GM12878 (cell line): Measurements from ENCODE around the gene CXADR. TPM values are rescaled to one million over a fixed set of nuclear protein-coding genes. Genes with fewer than 3 reads are reported as not detected.

Source experiments
- CBX5 ChIP-seq: sonication (generic); IDR thresholded peaks from 2 replicates; pipeline ENCODE4 v1.6.1; 2016; ENCODE audit warnings: low read depth, moderate library complexity, mild to moderate bottlenecking, inconsistent platforms
- EP300 ChIP-seq, 2 experiments: fragments of 150-350 bp in 1 of 2; IDR thresholded peaks; 2 replicates each; pipeline ENCODE4 v1.6.1; 2011 to 2012; ENCODE audit warnings: low read depth in 2 of 2, low read length in 2 of 2, borderline replicate concordance in 1 of 2, improper control_type of control experiment in 1 of 2, inconsistent platforms in 1 of 2; ENCODE audit not compliant: control insufficient read depth in 1 of 2
- FOXK2 ChIP-seq: fragments of 450-650 bp; IDR thresholded peaks from 2 replicates; pipeline ENCODE4 v1.6.1; 2017; ENCODE audit warnings: mild to moderate bottlenecking, moderate library complexity
- IKZF1 ChIP-seq: fragments of 450-650 bp; conservative IDR thresholded peaks from 2 replicates; pipeline ENCODE4 v1.6.1; 2017; ENCODE audit warnings: antibody characterized with exemption, mild to moderate bottlenecking
- IRF4 ChIP-seq: IDR thresholded peaks from 2 replicates; pipeline ENCODE4 v1.6.1; 2011; ENCODE audit warnings: low read depth, low read length
- MXI1 ChIP-seq: fragments of 150-350 bp; IDR thresholded peaks from 2 replicates; pipeline ENCODE4 v1.6.1; 2011; ENCODE audit warnings: low read depth, mild to moderate bottlenecking, inconsistent platforms, low read length, improper control_type of control experiment
- STAT1 ChIP-seq: fragments of 450-650 bp; conservative IDR thresholded peaks from 2 replicates; pipeline ENCODE4 v1.6.1; 2014; ENCODE audit warnings: antibody characterized with exemption, mild to moderate bottlenecking
- TAF1 ChIP-seq: IDR thresholded peaks from 2 replicates; pipeline ENCODE4 v1.6.1; 2011; ENCODE audit warnings: mild to moderate bottlenecking, low read depth, low read length, borderline replicate concordance
- TARDBP ChIP-seq: IDR thresholded peaks from 2 replicates; pipeline ENCODE4 v1.6.1; 2016; ENCODE audit warnings: borderline replicate concordance
- TBL1XR1 ChIP-seq: IDR thresholded peaks from 2 replicates; pipeline ENCODE4 v1.6.1; 2012; ENCODE audit warnings: low read depth, low read length, improper control_type of control experiment
- ZNF24 ChIP-seq: fragments of 450-650 bp; IDR thresholded peaks from 2 replicates; pipeline ENCODE4 v1.6.1; 2017; ENCODE audit warnings: antibody characterized with exemption, mild to moderate bottlenecking
- polyA plus RNA-seq, 11 experiments: library from polyadenylated mRNA; depleted of rRNA in 4 of 11; unstranded in 6 of 11; stranded (reverse) in 5 of 11; fragments of >200 nt; fragmentation: Nextera tagmentation in 4 of 11; fragmentation: Illumina TruSeq in 1 of 11; extraction: Ambion mirVana in 4 of 11; extraction: Trizol in 1 of 11; gene quantifications; 1 replicate in 1 of 11; 2 replicates in 10 of 11; pipeline versions ENCODE4 v1.2.1 to v1.2.3, GENCODE V29; 2011 to 2016; ENCODE audit warnings: inconsistent platforms in 2 of 11, missing spikeins in 2 of 11, low read depth in 1 of 11
- total RNA-seq, 4 experiments: library from RNA; depleted of rRNA in 3 of 4; stranded (reverse); fragments of >200 nt in 3 of 4; fragmentation: Illumina TruSeq in 1 of 4; extraction: Trizol in 1 of 4; gene quantifications; 2 replicates each; pipeline versions ENCODE4 v1.2.1 to v1.2.3, GENCODE V29; 2013 to 2021
- TF ChIP-seq, protein P1 (sequence below): fragments of 450-650 bp; IDR thresholded peaks from 2 replicates; pipeline ENCODE4 v1.6.1; 2016; ENCODE audit warnings: mild to moderate bottlenecking, moderate library complexity, borderline replicate concordance
- TF ChIP-seq, protein P2 (sequence below): fragments of 150-350 bp; IDR thresholded peaks from 2 replicates; pipeline ENCODE4 v1.6.1; 2016; ENCODE audit warnings: low read depth, low read length
- TF ChIP-seq, protein P3 (sequence below): fragments of 450-650 bp; IDR thresholded peaks from 2 replicates; pipeline ENCODE4 v1.6.1; 2017; ENCODE audit warnings: mild to moderate bottlenecking, moderate library complexity
- TF ChIP-seq, protein P4 (sequence below): fragments of 450-650 bp; IDR thresholded peaks from 2 replicates; pipeline ENCODE4 v1.6.1; 2018; ENCODE audit warnings: borderline replicate concordance, mild to moderate bottlenecking; ENCODE audit not compliant: partially characterized antibody

CXADR gene
- total and polyA plus RNA-seq, 10 of the 15 experiments (the other 5 are each of a cell fraction or from before 2014, with no cell fraction given): 0.01 to 0.64 (median 0.13) TPM

DNA sequence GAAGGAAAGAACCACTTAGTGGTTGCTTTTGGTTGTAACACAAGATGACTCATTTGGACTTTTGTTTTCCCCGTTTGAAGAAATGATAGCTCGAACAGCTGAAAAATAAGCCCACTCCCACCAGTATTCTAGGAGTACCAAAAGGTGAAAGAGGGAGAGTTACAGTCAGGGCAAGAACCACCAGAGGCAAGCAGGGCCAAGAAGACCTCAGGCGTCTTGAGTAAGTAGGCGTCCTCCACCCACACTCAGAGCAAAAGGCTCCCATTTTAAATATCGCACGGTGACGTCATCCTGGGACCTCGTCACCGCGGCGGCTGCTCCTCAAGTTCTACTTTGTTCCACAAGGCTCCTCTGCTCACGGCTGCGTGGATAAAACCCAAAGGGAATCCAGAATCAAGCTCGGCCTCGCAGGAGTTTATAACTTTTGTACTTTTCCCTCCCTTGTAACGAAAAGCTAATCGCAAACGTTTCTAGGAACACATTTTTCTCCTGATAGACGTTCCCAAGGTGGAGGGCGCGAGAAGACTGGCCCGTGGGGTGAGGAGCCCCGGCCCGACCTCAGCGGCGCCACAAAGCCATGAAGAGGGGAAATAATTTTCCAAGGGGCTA, 98.7 kb downstream of the CXADR start (continued):
- TF ChIP-seq, protein P1, sequence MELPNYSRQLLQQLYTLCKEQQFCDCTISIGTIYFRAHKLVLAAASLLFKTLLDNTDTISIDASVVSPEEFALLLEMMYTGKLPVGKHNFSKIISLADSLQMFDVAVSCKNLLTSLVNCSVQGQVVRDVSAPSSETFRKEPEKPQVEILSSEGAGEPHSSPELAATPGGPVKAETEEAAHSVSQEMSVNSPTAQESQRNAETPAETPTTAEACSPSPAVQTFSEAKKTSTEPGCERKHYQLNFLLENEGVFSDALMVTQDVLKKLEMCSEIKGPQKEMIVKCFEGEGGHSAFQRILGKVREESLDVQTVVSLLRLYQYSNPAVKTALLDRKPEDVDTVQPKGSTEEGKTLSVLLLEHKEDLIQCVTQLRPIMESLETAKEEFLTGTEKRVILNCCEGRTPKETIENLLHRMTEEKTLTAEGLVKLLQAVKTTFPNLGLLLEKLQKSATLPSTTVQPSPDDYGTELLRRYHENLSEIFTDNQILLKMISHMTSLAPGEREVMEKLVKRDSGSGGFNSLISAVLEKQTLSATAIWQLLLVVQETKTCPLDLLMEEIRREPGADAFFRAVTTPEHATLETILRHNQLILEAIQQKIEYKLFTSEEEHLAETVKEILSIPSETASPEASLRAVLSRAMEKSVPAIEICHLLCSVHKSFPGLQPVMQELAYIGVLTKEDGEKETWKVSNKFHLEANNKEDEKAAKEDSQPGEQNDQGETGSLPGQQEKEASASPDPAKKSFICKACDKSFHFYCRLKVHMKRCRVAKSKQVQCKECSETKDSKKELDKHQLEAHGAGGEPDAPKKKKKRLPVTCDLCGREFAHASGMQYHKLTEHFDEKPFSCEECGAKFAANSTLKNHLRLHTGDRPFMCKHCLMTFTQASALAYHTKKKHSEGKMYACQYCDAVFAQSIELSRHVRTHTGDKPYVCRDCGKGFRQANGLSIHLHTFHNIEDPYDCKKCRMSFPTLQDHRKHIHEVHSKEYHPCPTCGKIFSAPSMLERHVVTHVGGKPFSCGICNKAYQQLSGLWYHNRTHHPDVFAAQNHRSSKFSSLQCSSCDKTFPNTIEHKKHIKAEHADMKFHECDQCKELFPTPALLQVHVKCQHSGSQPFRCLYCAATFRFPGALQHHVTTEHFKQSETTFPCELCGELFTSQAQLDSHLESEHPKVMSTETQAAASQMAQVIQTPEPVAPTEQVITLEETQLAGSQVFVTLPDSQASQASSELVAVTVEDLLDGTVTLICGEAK: 0 out of 2 replicates have a peak, but pooled peaks have one; percentile 33
- TF ChIP-seq CBX5 (peak; percentile 71; the same call in 1 of the 2 replicates), MXI1 (no peak), STAT1 (no peak), TARDBP (no peak), ZNF24 (peak; percentile 91), IKZF1 (peak; percentile 48), EP300 (IDR thresholded peaks at IDR 0.05; ENCODE audit: borderline replicate concordance in 1 of 2, control insufficient read depth in 1 of 2, low read depth in 2 of 2, low read length in 2 of 2) (0 out of 4 replicates have a peak, but pooled peaks have one; percentile 13 to 20), TAF1 (0 out of 2 replicates have a peak, but pooled peaks have one; percentile 15), FOXK2 (no peak), TBL1XR1 (no peak), IRF4 (0 out of 2 replicates have a peak, but pooled peaks have one; percentile 20)
- TF ChIP-seq, protein P2, sequence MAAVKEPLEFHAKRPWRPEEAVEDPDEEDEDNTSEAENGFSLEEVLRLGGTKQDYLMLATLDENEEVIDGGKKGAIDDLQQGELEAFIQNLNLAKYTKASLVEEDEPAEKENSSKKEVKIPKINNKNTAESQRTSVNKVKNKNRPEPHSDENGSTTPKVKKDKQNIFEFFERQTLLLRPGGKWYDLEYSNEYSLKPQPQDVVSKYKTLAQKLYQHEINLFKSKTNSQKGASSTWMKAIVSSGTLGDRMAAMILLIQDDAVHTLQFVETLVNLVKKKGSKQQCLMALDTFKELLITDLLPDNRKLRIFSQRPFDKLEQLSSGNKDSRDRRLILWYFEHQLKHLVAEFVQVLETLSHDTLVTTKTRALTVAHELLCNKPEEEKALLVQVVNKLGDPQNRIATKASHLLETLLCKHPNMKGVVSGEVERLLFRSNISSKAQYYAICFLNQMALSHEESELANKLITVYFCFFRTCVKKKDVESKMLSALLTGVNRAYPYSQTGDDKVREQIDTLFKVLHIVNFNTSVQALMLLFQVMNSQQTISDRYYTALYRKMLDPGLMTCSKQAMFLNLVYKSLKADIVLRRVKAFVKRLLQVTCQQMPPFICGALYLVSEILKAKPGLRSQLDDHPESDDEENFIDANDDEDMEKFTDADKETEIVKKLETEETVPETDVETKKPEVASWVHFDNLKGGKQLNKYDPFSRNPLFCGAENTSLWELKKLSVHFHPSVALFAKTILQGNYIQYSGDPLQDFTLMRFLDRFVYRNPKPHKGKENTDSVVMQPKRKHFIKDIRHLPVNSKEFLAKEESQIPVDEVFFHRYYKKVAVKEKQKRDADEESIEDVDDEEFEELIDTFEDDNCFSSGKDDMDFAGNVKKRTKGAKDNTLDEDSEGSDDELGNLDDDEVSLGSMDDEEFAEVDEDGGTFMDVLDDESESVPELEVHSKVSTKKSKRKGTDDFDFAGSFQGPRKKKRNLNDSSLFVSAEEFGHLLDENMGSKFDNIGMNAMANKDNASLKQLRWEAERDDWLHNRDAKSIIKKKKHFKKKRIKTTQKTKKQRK: no peak
- TF ChIP-seq, protein P3, sequence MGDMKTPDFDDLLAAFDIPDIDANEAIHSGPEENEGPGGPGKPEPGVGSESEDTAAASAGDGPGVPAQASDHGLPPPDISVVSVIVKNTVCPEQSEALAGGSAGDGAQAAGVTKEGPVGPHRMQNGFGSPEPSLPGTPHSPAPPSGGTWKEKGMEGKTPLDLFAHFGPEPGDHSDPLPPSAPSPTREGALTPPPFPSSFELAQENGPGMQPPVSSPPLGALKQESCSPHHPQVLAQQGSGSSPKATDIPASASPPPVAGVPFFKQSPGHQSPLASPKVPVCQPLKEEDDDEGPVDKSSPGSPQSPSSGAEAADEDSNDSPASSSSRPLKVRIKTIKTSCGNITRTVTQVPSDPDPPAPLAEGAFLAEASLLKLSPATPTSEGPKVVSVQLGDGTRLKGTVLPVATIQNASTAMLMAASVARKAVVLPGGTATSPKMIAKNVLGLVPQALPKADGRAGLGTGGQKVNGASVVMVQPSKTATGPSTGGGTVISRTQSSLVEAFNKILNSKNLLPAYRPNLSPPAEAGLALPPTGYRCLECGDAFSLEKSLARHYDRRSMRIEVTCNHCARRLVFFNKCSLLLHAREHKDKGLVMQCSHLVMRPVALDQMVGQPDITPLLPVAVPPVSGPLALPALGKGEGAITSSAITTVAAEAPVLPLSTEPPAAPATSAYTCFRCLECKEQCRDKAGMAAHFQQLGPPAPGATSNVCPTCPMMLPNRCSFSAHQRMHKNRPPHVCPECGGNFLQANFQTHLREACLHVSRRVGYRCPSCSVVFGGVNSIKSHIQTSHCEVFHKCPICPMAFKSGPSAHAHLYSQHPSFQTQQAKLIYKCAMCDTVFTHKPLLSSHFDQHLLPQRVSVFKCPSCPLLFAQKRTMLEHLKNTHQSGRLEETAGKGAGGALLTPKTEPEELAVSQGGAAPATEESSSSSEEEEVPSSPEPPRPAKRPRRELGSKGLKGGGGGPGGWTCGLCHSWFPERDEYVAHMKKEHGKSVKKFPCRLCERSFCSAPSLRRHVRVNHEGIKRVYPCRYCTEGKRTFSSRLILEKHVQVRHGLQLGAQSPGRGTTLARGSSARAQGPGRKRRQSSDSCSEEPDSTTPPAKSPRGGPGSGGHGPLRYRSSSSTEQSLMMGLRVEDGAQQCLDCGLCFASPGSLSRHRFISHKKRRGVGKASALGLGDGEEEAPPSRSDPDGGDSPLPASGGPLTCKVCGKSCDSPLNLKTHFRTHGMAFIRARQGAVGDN: no peak
- TF ChIP-seq, protein P4, sequence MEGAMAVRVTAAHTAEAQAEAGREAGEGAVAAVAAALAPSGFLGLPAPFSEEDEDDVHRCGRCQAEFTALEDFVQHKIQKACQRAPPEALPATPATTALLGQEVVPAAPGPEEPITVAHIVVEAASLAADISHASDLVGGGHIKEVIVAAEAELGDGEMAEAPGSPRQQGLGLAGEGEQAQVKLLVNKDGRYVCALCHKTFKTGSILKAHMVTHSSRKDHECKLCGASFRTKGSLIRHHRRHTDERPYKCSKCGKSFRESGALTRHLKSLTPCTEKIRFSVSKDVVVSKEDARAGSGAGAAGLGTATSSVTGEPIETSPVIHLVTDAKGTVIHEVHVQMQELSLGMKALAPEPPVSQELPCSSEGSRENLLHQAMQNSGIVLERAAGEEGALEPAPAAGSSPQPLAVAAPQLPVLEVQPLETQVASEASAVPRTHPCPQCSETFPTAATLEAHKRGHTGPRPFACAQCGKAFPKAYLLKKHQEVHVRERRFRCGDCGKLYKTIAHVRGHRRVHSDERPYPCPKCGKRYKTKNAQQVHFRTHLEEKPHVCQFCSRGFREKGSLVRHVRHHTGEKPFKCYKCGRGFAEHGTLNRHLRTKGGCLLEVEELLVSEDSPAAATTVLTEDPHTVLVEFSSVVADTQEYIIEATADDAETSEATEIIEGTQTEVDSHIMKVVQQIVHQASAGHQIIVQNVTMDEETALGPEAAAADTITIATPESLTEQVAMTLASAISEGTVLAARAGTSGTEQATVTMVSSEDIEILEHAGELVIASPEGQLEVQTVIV: no peak
